Measurements from ENCODE around the gene SKI.
"Not testable (repeated sequence)": the region's sequence is repeated elsewhere in the genome, so short reads cannot be mapped to it uniquely, and the experiment has no call there.

The SKI gene

DNA sequence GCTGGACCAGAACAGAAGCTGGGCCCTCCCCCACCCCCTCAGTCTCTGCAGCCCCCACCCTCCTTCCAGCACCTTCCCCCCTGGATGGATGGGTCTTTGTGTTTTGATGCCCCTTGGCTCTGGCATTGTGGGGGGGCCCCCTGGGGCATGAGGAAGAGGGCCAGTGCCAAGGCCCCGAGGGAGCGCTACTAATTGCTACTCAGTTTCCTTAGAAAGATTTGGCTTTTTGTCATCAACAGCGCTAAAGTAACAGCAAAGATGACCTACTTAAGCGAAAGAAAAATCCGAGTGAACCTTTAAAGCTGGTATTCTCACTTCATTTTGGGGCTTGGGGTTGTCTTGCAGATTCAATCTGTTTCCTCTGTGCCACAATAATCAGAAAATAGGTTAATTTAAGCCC is 63.5 kb downstream of the SKI start:
- DNase-seq (ENCODE audit: low read depth), result no peak

DNA sequence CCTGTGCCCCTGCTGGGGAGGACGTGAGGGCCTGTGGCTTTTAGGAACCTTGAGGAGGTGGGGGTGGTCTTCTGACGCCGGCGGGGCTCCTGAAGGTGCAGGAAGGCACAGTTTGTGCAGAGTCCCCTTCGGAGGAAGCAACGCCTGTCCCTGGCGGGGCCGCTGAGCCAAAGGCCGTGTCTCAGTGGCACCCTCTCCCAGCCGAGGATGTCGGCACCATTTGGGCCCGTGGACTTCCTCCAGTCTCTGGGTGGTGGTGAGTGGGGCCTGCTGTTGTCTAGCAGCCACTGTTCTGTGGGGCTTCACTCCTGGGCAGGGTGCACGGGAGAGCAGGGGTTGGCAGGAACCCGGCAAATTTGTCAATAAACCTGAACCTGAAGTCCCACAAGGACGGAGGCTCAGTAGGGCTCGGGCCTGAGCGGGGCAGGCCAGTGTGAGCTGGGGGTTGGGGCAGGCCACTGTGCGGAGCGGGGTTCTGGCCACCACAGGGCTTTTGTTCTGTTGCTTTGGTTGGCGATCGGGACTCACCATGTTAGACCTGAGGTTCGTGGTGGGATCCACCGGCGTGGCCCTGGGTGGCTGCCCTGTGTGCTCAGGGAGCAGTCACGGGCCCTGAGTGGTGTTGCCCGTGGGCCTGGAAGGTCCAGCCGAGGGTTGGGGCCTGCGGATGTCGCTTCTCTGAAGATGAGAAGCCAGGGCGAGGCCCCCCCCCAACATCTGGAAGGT is 64.8 kb downstream of the SKI start:
- DNase-seq (ENCODE audit: low read depth), result no peak

DNA sequence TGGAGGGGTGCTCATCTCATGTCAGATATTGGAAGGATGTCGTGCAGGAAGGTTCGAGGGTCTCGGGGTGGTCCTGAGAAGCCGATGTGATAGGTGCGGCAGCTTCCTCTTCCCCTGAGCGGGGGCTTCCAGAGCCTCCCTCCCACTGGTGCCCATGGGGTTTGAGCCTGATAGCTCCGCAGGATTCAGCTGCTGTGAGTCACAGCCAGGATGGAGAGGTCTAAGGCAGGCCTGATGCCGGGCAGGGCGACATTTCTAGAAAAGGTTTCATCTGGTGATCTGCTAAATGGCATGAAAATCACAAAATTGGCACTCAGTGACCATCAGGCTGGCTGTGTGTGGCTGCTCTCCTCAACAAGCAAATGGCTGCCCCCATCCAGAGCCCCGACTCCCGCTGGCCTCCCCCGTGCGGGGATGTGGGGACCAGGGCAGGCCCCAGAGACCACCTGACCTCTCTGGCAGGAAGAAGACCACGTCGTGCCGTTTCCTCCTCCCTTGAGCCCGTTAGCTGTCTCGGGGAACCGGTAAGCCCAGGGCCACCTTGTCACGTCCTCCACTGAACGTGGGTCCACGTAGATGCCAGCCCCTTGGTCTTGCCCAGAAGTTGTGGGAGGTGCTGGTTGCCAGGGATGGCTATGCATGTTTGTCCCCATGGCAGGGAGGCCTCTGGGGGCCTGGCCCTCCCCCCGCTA is 66.1 kb downstream of the SKI start:
- no peak for DNase-seq (ENCODE audit: low read depth)

DNA sequence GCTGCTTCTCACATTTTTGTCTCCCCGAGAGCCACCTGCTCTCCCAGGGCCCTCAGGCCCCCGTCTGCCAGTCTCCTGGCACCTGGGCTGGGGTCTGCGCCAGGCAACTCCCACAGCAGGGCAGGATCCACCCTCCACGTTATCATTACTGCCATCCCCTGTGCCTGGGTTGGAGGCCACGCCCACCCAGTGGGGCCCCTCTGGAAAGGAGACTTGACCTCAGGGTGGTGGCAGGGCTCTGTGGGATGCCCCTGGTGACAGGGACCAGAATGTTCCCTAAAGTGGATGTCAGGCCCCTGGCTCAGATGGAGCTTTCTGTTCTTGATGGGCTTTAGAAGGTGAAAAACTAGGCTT is 66.6 kb downstream of the SKI start:
- DNase-seq (ENCODE audit: low read depth), result no peak

DNA sequence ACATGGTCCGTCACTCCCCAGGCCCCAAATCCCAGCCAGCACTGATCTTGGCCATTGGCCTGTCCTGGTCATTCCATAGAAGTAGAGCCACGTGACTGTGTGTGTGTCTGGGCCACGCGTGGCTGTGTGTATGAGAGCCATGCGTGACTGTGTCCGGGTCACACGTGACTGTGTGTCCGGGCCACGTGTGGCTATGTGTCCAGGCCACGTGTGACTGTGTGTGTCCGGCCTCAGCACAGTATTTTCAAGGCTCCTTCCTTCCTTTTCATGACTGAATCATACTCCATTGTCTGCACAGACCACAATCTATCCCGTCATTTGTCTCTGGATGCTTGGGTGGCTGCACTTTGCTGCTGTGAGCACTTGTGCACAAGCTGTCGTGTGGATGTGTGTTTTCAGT is 67.4 kb downstream of the SKI start:
- no peak for DNase-seq (ENCODE audit: low read depth)

DNA sequence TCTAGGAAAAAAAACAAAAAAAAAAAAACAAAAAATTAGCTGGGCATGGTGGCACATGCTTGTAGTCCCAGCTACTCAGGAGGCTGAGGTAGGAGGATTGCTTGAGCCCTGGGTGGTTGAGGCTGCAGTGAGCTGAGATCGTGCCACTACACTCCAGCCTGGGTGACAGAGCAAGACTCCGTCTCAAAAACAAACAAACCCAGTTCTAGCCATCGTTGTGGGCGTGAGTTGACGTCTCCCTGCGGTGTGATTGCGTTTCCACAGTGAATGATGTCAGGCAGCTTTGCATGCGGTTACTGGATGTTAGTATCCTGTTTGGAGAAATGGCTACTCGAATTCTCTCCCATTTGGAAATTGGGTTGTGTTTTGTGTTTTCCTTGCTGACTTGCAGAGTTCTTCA is 68.1 kb downstream of the SKI start:
- not testable (repeated sequence) for DNase-seq (ENCODE audit: low read depth)

DNA sequence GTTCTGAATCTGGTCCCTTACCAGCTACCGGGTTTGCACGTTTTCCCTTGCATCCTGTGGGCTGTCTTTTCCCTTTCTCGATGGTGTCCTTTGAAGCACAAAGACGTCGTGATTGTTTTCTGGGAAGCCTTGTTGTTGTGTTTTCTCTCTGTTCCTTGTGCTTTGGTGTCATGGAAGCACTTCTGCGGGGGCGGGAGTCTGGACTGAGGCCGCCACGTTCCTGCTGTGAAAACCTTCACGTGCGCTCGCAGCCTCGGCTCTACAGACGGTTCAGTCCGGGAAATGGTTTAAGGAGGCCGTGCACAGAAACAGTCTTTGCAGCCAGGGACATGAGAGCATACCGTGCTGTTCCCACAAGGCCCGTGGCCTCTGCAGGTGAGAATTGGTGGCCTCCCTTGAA is 68.5 kb downstream of the SKI start:
- DNase-seq (ENCODE audit: low read depth), result no peak

DNA sequence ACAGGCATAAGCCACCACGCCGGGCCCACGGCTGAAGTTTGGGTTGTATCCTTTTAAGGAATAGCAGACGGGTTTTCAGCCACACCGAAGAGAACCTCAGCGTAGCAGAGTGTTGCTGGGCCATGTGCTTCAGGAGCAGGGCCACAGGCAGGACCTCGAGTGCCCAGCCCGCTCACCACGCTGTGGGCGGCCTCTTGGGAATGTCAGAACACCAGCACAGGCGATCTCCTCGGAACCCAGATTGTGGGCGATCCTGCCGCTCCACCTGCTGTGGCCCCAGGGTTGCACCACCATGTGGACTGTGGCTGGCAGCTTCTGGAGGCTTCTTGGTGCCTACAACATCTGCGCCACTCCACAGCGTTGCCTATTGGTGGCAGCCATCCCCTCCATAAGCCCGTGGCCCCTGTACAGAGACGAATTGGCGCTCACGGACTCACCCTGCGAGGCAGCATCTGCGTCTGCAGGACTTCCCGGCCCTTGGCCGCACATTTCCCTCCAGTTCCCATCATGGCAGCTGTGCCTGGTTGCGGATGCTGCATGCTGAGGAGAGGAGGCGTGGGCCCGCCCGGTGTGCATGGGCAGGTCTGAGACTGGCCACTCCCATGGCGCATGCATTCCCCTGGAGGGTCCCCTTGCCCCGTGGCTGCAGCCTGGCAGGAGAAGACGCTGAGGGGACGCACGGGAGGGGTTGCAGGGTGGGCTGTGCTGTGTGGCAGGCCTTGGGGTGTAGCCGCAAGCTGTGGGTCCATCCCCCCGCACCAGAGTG is 69.3 kb downstream of the SKI start:
- DNase-seq (ENCODE audit: low read depth), result no peak

DNA sequence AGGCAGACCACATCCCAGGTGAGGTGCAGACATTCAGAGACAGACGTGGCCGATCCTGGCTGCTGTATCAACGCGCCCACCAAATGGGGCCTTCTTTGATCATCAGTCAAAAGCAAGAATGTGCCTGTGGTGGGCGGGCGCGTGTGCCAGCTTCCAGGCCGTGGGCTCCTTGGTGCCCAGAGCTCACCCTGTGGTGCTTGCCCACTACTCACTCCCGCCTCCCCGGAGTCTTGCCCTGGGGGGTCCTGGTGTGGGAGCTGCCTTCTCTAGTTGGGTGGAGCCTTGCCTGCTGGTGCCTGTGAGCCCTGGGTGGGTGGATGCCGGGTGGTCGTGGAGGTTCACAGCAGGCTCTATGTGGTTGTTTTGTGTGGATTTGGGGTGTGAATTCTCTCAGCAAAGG is 70.6 kb downstream of the SKI start:
- DNase-seq (ENCODE audit: low read depth), result no peak

DNA sequence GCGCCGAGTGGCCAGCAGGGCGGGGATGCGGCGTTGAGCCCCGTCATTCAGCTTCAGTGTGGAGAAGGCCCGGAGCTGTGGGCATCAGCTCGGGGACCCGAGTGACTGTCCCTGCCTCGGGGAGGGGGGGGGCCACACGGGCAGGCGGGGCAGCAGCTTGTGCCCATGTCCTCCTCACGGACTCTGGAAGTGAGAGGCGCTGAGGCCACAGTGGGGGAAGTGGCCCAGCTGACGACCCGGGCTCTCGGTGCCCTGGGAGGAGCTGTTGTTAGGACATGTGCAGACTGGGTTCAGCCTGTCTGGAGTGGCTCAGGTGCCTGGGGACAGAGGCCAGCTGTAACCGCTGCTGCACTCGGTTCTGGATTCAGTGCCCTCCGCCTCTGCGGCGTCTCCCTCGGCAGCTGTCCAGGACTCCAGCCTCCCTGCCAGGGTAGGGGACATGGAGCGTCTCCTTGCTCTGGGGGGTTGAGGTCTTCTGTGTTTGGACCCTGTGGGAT is 71.1 kb downstream of the SKI start:
- DNase-seq (ENCODE audit: low read depth), result no peak

DNA sequence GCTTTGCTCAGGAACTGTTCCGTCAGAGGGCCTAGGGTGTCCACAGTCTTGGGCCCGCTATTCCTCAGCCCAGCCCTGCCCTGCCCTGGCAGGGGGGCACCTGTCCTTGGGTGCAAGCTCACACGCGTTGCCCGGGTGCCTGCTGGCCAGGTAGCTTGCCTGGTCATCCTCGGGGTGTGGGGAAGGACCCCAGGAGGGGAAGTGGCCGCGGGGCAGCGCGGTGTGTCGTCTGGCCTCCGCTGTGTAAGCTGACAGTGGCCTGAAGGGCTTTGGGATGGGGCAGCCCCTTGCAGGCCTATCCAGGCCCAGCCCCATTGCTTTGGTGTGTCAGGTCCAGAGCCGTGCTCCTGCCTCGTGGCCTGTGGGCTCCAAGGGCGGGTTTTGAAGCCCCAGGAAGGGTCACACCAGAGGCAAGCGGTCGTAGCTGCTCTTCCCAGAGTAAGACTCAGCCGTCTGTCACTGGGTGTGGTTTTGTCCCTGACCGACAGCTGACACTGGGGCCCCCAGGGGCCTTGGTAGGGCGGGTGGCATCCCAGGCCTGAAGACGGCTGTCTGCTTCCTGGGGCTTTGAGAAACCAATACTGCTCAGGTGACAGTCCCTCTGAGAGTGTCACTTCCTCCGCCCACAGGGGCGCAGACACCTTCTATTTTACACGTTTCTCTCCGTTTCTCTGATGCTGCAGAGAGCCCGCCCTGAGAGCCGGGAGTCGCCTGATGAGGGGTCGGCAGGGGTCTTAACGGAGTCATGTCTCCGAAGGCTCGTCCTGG is 72.1 kb downstream of the SKI start:
- peak; percentile 67 for DNase-seq (ENCODE audit: low read depth)

DNA sequence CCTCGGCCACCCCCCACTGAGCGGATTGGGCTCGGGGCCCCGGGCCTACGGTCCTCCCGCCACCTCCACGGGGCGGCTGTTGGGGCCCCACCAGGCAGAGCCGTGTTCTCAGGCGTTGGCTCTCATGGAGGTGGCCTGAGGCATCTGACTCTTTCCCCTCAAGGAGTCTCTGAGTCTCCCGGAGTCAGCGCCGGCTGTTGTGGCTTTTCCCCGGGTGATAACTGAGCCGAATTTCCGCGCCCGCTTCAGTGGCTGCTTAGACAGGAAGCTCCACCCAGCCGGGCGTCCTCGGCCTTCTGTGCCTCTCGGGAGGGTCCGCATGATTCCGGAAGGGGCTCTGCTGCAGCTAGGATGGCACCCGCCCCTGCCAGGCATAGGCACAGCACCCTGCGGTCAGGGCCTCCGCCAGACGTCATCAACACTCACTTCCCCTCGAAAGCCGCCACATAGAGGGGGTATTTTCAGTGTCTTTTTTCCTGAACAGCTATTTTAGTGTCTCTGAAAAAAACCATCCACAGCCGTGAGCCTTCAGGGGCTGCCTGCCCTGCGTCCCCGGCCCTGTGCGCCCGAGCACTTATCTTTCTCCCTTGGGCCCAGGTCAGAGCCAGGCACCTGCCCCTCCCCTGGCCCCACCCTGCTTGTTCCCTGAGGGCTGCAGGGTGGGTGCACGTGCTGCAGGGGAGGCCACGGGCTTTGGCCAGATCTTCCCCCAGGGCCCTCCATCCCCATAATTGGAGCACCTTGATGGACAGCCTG is 72.9 kb downstream of the SKI start:
- peak; percentile 82 for DNase-seq (ENCODE audit: low read depth)

DNA sequence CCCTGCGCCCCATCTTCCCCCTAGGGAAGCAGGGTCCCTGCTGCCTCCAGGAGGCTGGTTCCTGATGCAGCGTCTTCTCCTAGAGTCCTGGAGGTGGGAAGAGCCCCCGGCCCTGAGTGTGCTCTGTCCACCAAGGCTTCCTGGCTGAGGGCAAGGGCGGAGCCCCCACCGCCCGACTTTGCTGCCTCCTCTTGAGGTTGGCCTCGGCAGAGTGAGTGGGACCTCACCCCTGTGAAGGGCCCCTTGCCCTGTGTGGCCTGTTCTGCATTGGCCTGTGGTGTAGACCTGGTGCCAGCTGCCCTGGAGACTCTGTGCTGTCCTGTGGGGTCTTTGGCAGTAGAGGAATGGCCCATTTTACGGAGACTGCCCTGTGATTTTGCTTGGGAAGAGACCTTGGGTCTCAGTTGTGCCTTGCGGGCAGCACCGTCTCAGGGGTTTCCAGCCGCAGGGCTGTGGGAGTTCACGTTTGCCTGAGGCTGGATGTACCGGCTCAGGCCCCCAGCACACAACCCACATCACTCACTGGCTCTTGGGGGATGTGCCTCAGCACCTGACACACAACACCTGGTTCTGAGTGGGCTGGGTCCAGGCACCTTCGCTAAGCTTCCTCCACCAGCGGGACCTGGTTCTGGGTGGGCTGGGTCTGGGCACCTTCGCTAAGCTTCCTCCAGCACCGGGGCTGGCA is 73.6 kb downstream of the SKI start:
- DNase-seq (ENCODE audit: low read depth), result no peak

DNA sequence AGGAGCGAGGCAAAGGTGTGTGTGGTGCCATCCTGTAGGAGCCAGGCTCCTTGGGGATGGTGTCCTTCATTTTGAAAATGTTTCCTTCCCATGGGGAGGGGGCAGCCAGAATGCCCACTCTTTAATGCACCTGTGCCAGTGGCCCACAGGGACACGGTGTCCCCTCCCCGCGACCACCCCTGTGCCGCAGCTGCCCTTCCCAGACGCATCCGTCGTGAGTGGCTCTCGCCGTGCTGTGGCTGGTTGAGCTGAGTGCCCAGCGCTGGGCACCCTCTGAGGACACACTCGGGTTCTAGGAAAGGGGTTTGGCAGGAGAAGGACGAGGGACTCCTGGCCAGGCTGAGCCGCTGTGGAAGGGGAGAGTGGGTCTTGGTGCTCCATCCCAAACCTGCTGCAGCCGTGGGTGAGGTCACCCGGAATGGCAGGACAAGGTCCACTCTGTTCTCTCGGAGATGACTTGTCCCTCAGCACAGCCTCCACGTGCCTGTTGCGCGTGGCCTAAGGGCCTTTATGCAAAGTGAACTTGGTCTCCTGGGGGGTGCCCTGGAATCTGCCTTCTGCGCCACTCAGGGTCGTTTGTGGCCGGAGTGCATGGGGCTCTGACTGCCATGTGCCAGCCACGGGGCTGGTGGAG is 74.3 kb downstream of the SKI start:
- DNase-seq (ENCODE audit: low read depth), result no peak

DNA sequence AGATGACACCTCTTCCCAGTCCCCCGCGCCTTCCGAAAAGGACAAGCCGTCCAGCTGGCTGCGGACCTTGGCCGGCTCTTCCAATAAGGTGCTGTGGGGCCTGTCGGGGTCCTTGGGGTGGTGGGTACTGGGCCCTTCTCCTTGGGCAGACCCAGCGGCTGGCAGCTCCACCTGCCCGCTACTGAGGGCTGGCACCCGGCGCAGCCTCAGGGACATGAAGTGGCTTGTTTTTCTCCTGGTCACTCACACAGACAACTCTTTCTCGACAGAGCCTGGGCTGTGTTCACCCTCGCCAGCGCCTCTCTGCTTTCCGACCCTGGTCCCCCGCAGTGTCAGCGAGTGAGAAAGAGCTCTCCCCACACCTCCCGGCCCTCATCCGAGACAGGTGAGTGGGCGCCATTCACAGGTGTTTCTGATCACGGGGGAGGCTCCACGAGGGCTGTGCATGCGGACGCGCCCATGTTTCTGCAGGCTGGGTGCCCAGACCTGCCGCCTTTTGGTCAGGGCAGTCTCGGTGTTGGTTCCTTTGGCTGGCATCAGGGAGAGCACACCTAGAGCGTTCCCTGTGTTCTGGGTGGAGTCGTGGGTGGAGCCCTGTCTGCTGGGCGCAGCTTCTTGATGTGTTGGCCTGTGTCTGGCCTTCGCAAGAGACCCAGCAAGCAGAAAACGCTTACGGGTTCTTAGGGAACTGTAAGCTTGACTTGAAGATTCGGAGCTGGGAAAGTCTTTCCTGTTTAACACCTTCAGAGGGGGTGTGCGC is 75.1 kb downstream of the SKI start:
- DNase-seq (ENCODE audit: low read depth), result no peak

DNA sequence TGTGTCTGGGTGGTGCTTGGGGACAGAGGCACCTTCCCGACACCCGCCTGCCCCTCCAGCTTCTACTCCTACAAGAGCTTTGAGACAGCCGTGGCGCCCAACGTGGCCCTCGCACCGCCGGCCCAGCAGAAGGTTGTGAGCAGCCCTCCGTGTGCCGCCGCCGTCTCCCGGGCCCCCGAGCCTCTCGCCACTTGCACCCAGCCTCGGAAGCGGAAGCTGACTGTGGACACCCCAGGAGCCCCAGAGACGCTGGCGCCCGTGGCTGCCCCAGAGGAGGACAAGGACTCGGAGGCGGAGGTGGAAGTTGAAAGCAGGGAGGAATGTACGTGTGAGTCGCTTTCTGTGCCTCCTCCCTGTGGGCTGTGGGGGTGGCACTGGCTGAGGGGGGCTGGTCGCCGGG is 75.7 kb downstream of the SKI start:
- DNase-seq (ENCODE audit: low read depth), result no peak

DNA sequence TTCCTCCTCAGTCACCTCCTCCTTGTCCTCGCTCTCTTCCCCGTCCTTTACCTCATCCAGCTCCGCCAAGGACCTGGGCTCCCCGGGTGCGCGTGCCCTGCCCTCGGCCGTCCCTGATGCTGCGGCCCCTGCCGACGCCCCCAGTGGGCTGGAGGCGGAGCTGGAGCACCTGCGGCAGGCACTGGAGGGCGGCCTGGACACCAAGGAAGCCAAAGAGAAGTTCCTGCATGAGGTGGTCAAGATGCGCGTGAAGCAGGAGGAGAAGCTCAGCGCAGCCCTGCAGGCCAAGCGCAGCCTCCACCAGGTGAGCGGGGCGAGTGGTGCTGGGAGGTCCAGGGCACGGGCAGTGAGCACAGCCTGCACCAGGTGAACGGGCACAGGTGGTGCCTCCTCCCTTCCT is 76.2 kb downstream of the SKI start:
- no peak for DNase-seq (ENCODE audit: low read depth)

DNA sequence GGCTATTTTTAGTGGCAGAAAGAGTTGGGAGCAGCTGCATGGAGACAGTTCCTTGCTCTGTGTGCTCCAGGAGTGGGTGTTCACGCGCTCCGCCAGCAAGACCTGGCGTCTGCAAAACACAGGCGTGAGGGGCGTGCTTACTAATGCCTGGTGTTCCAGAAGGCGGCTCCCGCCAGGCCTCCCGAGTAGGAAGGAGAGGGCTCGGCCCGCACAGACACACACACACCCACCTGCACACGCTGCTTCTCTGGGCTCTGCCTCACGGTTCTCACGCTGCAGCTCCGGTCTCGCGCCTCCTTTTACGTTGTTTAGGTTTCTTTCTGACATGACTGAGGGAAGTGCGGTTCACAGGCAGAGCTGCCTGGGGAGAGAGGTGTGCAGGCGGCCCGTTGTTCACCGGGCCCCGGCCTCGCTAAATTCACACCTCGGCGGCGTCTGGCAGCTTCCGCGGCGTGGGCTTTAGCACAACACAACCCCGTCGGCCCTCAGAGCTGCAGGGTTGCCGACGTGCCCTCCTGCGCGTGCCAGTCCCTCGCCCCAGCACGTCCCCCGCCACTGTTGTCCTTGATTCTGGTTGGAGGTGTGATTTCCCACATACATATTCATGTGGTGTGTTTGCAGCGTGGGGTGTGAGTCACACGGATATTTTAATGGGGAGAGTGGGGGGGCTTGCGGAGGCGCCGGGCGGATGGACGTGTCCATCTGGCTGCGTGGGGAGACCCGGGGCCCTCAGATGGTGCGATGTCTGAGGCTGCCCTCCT is 77.0 kb downstream of the SKI start:
- no peak for DNase-seq (ENCODE audit: low read depth)
